ENCODE results near the gene RAPGEF6.

Gene RAPGEF6

DNA sequence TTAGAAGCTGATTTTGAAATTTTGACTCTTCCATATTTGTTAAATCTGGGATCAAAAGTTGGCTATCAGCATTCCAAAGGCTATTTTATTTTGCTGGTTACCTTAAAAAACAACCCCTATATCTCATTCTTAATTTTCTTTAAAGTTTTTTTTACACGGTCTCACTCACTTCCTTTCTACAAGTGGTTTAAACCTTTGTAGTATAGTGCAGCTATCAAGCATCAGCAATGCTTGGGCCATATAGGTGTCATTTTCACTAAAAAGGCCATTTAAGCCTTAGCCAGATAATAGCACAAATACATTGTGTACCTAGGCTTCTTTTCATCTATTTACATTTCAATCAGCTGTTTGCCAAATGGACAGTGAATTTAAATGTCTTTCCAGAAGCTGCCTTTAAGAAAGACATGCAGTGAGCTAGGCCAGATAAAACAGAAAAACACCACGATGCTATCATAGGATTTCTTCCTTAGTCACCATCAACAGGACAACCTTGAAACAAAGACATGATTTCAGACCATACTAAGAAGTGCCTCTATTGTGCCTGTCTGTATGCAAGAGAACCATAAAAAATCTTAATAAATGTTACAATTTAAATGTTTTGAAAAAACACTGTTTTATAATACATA lies 104.2 kb downstream of the RAPGEF6 start:
- no peak overlapping the region for H3K4me3 Mint-ChIP-seq
- TF ChIP-seq, protein P1, sequence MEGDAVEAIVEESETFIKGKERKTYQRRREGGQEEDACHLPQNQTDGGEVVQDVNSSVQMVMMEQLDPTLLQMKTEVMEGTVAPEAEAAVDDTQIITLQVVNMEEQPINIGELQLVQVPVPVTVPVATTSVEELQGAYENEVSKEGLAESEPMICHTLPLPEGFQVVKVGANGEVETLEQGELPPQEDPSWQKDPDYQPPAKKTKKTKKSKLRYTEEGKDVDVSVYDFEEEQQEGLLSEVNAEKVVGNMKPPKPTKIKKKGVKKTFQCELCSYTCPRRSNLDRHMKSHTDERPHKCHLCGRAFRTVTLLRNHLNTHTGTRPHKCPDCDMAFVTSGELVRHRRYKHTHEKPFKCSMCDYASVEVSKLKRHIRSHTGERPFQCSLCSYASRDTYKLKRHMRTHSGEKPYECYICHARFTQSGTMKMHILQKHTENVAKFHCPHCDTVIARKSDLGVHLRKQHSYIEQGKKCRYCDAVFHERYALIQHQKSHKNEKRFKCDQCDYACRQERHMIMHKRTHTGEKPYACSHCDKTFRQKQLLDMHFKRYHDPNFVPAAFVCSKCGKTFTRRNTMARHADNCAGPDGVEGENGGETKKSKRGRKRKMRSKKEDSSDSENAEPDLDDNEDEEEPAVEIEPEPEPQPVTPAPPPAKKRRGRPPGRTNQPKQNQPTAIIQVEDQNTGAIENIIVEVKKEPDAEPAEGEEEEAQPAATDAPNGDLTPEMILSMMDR (IDR thresholded peaks at IDR 0.05): no peak

DNA sequence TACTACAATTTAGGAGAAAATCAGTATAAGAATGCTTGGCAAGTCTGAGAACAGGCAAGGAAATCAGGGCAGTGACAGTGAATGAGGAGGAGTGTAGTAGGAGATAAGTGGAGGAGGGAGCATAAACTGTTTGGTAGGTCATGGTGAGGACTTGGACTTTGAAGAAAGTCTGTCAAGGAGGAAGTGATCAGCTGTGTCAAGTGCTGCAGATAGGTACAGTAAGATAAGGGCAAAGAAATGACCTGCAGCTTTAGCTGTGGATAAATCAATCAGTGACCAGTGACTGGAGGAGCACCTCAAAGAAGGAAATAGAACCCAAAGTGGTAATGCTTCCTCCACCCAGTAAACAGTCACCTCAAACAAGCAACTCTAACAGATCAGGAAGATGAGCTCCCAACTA lies 106.3 kb downstream of the RAPGEF6 start:
- Mint-ChIP-seq H3K36me3 (ENCODE audit: low read depth) (peaks cover 8% of the 10 kb centered on the region), H3K27ac (peak overlapping the region; percentile 0), H3K4me3 (no peak overlapping the region), H3K9me3 (no peaks in the 10 kb centered on the region), H3K27me3 (ENCODE audit: low read depth, poor library complexity) (no peaks in the 10 kb centered on the region), H3K4me1 (peaks cover 18% of the 10 kb centered on the region)
- TF ChIP-seq, protein P1 (IDR thresholded peaks at IDR 0.05): no peak
- DNase-seq: no peak

More for the DNA sequence above, 104.2 kb downstream of the RAPGEF6 start:
- peak overlapping the region; percentile 43 for H3K27ac Mint-ChIP-seq
- no peak for DNase-seq
- peaks cover 8% of the 10 kb centered on the region for H3K36me3 Mint-ChIP-seq (ENCODE audit: low read depth)
- peaks cover 10% of the 10 kb centered on the region for H3K4me1 Mint-ChIP-seq
- H3K27me3 Mint-ChIP-seq (ENCODE audit: low read depth, poor library complexity): no peaks in the 10 kb centered on the region
- H3K9me3 Mint-ChIP-seq: no peaks in the 10 kb centered on the region

DNA sequence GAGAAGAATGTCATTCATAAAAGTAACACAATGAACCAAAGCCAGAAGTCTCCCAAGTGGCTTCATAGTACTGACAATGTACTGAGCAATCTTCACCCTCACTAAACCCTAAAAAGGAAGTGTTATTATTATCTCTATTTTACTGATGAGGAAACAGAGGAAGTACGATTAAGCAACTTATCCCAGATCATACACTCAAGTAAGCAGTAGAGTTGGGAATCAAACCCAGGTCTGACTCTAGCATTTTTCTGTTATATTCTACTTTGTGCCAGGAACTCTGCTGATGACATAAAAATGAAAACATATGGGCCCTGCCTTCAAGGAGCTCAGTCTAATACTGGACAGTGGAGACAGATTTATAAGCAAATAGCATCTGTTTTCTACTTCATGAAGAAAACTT lies 109.2 kb downstream of the RAPGEF6 start:
- TF ChIP-seq, protein P1 (IDR thresholded peaks at IDR 0.05): no peak
- Mint-ChIP-seq H3K27me3 (ENCODE audit: low read depth, poor library complexity) (no peaks in the 10 kb centered on the region), H3K4me3 (no peak overlapping the region), H3K36me3 (ENCODE audit: low read depth) (peaks cover 17% of the 10 kb centered on the region), H3K4me1 (peaks cover 26% of the 10 kb centered on the region), H3K27ac (no peak overlapping the region), H3K9me3 (no peaks in the 10 kb centered on the region)
- no peak for DNase-seq

DNA sequence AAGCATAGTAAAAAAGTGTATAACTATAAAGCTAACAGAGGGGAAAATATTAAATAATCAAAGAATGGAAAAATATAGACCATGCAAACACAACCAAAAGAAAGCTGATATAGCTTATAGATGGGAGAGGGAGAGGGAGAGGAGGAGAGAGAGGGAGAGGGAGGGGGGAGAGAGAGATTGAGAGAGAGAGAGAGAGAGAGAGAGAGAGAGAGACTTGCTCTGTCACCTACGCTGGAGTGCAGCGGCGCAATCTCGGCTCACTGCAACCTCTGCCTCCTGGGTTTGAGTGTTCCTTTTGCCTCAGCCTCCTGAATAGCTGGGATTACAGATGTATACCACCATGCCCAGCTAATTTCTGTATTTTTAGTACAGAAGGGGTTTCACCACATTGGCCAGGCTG lies 110.6 kb downstream of the RAPGEF6 start:
- Mint-ChIP-seq H3K27ac (no peak overlapping the region), H3K36me3 (ENCODE audit: low read depth) (peaks cover 23% of the 10 kb centered on the region), H3K9me3 (no peaks in the 10 kb centered on the region), H3K4me3 (no peak overlapping the region), H3K4me1 (peaks cover 25% of the 10 kb centered on the region), H3K27me3 (ENCODE audit: low read depth, poor library complexity) (no peaks in the 10 kb centered on the region)
- DNase-seq: no peak
- TF ChIP-seq, protein P1 (IDR thresholded peaks at IDR 0.05): no peak

DNA sequence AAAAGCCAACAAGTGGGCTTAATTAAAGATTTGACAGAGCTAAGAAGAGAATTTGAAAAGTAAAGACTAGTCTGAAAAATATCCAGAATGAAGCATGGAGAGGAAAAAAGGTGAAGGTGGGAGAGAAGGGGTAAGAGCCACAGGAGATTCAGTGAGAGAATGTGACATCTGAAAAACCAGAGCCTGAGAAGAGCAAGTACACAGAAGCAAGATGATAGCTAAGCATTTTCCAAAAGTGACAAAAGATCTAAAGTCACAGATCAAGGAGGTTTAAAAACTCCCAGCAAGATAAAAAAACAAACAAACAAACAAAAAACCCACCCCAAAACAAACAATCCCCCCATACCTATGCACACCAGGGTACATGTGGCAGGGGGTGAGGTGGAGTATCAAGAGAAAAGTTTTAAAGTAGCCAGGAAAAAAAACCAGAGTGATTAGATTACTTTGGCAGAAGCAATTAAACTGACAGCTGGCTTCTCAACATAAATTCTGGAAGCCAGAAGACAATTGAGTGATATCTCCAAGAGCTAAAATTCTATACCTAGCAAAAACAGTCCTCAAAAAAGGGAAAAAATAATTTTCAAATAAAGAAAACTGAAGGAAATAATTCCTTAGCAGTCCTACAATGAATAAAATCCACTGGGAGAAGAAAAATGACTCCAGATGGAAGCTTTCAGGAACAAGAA lies 111.4 kb downstream of the RAPGEF6 start:
- peak overlapping the region; percentile 92 for H3K27ac Mint-ChIP-seq
- H3K4me1 Mint-ChIP-seq: peaks cover 22% of the 10 kb centered on the region
- no peaks in the 10 kb centered on the region for H3K27me3 Mint-ChIP-seq (ENCODE audit: low read depth, poor library complexity)
- no peak overlapping the region for H3K4me3 Mint-ChIP-seq
- TF ChIP-seq, protein P1 (IDR thresholded peaks at IDR 0.05): no peak
- peaks cover 20% of the 10 kb centered on the region for H3K36me3 Mint-ChIP-seq (ENCODE audit: low read depth)
- DNase-seq: no peak
- no peaks in the 10 kb centered on the region for H3K9me3 Mint-ChIP-seq

DNA sequence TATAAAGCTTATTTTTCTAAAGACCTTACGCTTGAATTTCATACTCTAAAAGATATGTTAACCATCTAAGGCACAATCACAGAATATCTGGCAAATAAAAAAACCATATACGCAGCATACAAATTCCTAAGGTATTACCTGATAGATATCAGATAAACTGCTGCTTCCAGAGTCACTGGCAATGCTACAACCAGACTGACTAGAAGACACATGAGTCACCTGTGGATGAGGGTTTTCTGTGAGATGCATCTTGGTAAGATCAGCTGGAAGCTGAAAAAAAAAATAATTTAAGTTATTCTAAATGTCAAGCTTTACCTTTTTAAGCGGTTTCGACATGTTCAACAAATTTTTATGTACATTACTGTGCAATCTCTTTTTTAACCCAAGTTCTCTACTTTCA lies 113.8 kb downstream of the RAPGEF6 start:
- no peak for DNase-seq
- Mint-ChIP-seq H3K27me3 (ENCODE audit: low read depth, poor library complexity) (no peaks in the 10 kb centered on the region), H3K4me3 (no peak overlapping the region), H3K36me3 (ENCODE audit: low read depth) (peaks cover 18% of the 10 kb centered on the region), H3K4me1 (peaks cover 18% of the 10 kb centered on the region), H3K9me3 (no peaks in the 10 kb centered on the region), H3K27ac (no peak overlapping the region)
- TF ChIP-seq, protein P1 (IDR thresholded peaks at IDR 0.05): no peak
